HepG2 (cell line): ENCODE measurements around the gene ERVMER34-1. TPM values are rescaled to one million over a fixed set of nuclear protein-coding genes. Genes with fewer than 3 reads are reported as not detected.

Experiments used
- FOSL2 ChIP-seq: sonication (generic); formaldehyde crosslinking; IDR thresholded peaks from 2 replicates; pipeline ENCODE4 v1.4.0; 2020; ENCODE audit warnings: missing genetic modification reagents
- HDAC2 ChIP-seq: sonication (generic); formaldehyde crosslinking; IDR thresholded peaks from 2 replicates; pipeline ENCODE4 v1.4.0; 2020; ENCODE audit warnings: missing genetic modification reagents
- MAF1 ChIP-seq: sonication (generic); formaldehyde crosslinking; IDR thresholded peaks from 2 replicates; pipeline ENCODE4 v1.5.0; 2020; ENCODE audit warnings: missing genetic modification reagents, borderline replicate concordance
- MXD4 ChIP-seq: IDR thresholded peaks from 2 replicates; pipeline ENCODE4 v1.6.1; 2016; ENCODE audit warnings: mild to moderate bottlenecking, missing biosample characterization, missing genetic modification reagents
- RXRA ChIP-seq: sonication (generic); formaldehyde crosslinking; IDR thresholded peaks from 2 replicates; pipeline ENCODE4 v1.5.1; 2020; ENCODE audit warnings: missing genetic modification reagents
- SCMH1 ChIP-seq: sonication (generic); formaldehyde crosslinking; IDR thresholded peaks from 2 replicates; pipeline ENCODE4 v1.9.0; 2021; ENCODE audit warnings: missing genetic modification reagents, mild to moderate bottlenecking, borderline replicate concordance
- SOX13 ChIP-seq, 3 experiments: fragments of 450-650 bp in 1 of 3; sonication (generic) in 1 of 3; formaldehyde crosslinking in 1 of 3; IDR thresholded peaks in 2 of 3; conservative IDR thresholded peaks in 1 of 3; 2 replicates each; pipeline versions ENCODE4 v1.5.0 to v1.6.1; 2016 to 2020; ENCODE audit warnings: antibody characterized with exemption in 1 of 3, mild to moderate bottlenecking in 1 of 3, missing compliant biosample characterization in 1 of 3, missing genetic modification reagents in 1 of 3, moderate library complexity in 1 of 3
- ZBTB14 ChIP-seq: sonication (generic); formaldehyde crosslinking; IDR thresholded peaks from 2 replicates; pipeline ENCODE4 v1.4.0; 2020; ENCODE audit warnings: missing genetic modification reagents
- ZBTB7A ChIP-seq: sonication (generic); formaldehyde crosslinking; IDR thresholded peaks from 2 replicates; pipeline ENCODE4 v1.8.0; 2022; ENCODE audit warnings: mild to moderate bottlenecking, missing genetic modification reagents
- ZKSCAN5 ChIP-seq: sonication (generic); formaldehyde crosslinking; IDR thresholded peaks from 2 replicates; pipeline ENCODE4 v1.5.1; 2020; ENCODE audit warnings: mild to moderate bottlenecking, missing genetic modification reagents
- ZNF616 ChIP-seq: sonication (generic); formaldehyde crosslinking; IDR thresholded peaks from 2 replicates; pipeline ENCODE4 v1.5.0; 2020; ENCODE audit warnings: low read depth, mild to moderate bottlenecking, missing genetic modification reagents
- polyA plus RNA-seq, 8 experiments: library from polyadenylated mRNA; depleted of rRNA in 3 of 8; stranded (reverse) in 7 of 8; unstranded in 1 of 8; fragments of >200 nt; fragmentation: Illumina TruSeq in 4 of 8; extraction: Trizol in 4 of 8; gene quantifications; 2 replicates each; pipeline versions ENCODE4 v1.2.1 to v1.2.3, GENCODE V29; 2011 to 2016; ENCODE audit warnings: low read depth in 4 of 8, missing spikeins in 1 of 8, mixed read lengths in 1 of 8; ENCODE audit not compliant: insufficient read depth in 1 of 8
- total RNA-seq, 5 experiments: library from RNA; depleted of rRNA; stranded (reverse); fragments of >200 nt; fragmentation: Illumina TruSeq; extraction: Trizol; gene quantifications; 2 replicates each; pipeline ENCODE4 v1.2.3, GENCODE V29; 2016; ENCODE audit warnings: low read depth in 1 of 5
- TF ChIP-seq, protein P1 (sequence below): sonication (generic); formaldehyde crosslinking; IDR thresholded peaks from 2 replicates; pipeline ENCODE4 v1.9.0; 2021; ENCODE audit warnings: mild to moderate bottlenecking, missing genetic modification reagents
- TF ChIP-seq, protein P2 (sequence below): sonication (generic); formaldehyde crosslinking; IDR thresholded peaks from 2 replicates; pipeline ENCODE4 v1.4.0; 2020; ENCODE audit warnings: missing genetic modification reagents, borderline replicate concordance
- TF ChIP-seq, protein P3 (sequence below): IDR thresholded peaks from 2 replicates; pipeline ENCODE4 v1.6.1; 2012; ENCODE audit warnings: inconsistent platforms
- TF ChIP-seq, protein P4 (sequence below): sonication (generic); formaldehyde crosslinking; conservative IDR thresholded peaks from 2 replicates; pipeline ENCODE4 v1.4.0; 2020; ENCODE audit warnings: mild to moderate bottlenecking, missing genetic modification reagents, moderate library complexity

The ERVMER34-1 gene
- total and polyA plus RNA-seq, 2 of the 13 experiments (the other 11 are each of a cell fraction or from before 2014, with no cell fraction given) = 0.04 to 0.35 TPM

DNA sequence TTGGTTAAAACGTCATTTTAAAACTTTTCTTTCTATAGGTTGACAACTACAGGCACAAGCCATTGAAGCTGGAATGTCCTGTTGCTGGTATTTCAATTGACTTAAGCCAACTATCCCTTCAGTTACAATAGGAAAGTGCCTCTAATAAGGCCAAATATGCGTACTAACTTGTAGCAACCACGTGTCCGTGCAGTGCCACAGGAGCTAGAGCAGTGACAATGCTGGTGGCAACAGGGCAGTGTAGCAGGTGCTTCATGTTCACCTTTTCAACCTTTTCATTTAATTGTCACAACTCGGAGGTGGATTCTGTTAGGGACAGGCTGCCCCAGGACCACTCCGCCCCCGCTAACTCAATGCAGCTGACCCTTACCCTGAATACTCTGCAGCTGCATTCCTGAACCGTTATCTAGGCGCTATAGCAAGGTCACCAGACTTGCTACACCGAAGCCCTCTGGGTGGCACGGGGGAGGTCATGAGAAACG lies 37.7 kb downstream of the ERVMER34-1 start (continued):
- TF ChIP-seq ZBTB14 = no peak
- no peak for TF ChIP-seq ZKSCAN5 (CRISPR knock-in tag)
- TF ChIP-seq, protein P1, sequence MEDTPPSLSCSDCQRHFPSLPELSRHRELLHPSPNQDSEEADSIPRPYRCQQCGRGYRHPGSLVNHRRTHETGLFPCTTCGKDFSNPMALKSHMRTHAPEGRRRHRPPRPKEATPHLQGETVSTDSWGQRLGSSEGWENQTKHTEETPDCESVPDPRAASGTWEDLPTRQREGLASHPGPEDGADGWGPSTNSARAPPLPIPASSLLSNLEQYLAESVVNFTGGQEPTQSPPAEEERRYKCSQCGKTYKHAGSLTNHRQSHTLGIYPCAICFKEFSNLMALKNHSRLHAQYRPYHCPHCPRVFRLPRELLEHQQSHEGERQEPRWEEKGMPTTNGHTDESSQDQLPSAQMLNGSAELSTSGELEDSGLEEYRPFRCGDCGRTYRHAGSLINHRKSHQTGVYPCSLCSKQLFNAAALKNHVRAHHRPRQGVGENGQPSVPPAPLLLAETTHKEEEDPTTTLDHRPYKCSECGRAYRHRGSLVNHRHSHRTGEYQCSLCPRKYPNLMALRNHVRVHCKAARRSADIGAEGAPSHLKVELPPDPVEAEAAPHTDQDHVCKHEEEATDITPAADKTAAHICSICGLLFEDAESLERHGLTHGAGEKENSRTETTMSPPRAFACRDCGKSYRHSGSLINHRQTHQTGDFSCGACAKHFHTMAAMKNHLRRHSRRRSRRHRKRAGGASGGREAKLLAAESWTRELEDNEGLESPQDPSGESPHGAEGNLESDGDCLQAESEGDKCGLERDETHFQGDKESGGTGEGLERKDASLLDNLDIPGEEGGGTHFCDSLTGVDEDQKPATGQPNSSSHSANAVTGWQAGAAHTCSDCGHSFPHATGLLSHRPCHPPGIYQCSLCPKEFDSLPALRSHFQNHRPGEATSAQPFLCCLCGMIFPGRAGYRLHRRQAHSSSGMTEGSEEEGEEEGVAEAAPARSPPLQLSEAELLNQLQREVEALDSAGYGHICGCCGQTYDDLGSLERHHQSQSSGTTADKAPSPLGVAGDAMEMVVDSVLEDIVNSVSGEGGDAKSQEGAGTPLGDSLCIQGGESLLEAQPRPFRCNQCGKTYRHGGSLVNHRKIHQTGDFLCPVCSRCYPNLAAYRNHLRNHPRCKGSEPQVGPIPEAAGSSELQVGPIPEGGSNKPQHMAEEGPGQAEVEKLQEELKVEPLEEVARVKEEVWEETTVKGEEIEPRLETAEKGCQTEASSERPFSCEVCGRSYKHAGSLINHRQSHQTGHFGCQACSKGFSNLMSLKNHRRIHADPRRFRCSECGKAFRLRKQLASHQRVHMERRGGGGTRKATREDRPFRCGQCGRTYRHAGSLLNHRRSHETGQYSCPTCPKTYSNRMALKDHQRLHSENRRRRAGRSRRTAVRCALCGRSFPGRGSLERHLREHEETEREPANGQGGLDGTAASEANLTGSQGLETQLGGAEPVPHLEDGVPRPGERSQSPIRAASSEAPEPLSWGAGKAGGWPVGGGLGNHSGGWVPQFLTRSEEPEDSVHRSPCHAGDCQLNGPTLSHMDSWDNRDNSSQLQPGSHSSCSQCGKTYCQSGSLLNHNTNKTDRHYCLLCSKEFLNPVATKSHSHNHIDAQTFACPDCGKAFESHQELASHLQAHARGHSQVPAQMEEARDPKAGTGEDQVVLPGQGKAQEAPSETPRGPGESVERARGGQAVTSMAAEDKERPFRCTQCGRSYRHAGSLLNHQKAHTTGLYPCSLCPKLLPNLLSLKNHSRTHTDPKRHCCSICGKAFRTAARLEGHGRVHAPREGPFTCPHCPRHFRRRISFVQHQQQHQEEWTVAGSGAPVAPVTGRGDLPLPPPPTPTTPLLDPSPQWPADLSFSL (CRISPR knock-in tag) = no peak
- TF ChIP-seq HDAC2 (CRISPR knock-in tag) = no peak
- TF ChIP-seq MXD4 (CRISPR knock-in tag) = no peak
- TF ChIP-seq, protein P2, sequence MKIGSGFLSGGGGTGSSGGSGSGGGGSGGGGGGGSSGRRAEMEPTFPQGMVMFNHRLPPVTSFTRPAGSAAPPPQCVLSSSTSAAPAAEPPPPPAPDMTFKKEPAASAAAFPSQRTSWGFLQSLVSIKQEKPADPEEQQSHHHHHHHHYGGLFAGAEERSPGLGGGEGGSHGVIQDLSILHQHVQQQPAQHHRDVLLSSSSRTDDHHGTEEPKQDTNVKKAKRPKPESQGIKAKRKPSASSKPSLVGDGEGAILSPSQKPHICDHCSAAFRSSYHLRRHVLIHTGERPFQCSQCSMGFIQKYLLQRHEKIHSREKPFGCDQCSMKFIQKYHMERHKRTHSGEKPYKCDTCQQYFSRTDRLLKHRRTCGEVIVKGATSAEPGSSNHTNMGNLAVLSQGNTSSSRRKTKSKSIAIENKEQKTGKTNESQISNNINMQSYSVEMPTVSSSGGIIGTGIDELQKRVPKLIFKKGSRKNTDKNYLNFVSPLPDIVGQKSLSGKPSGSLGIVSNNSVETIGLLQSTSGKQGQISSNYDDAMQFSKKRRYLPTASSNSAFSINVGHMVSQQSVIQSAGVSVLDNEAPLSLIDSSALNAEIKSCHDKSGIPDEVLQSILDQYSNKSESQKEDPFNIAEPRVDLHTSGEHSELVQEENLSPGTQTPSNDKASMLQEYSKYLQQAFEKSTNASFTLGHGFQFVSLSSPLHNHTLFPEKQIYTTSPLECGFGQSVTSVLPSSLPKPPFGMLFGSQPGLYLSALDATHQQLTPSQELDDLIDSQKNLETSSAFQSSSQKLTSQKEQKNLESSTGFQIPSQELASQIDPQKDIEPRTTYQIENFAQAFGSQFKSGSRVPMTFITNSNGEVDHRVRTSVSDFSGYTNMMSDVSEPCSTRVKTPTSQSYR (CRISPR knock-in tag) = peak; percentile 15; the same call in 1 of the 2 replicates
- peak; percentile 46; the same call in 1 of the 2 replicates for TF ChIP-seq FOSL2 (CRISPR knock-in tag)
- peak; percentile 65; the same call in 1 of the 2 replicates for TF ChIP-seq RXRA (CRISPR knock-in tag)
- no peak for TF ChIP-seq ZBTB7A (CRISPR knock-in tag)
- peak; percentile 98 for TF ChIP-seq ZNF616 (CRISPR knock-in tag)
- TF ChIP-seq SOX13 (IDR thresholded peaks at IDR 0.05) = no peak
- peak in 1 of 2 experiments; percentile 38; a peak in 1 of 4 replicates for TF ChIP-seq SOX13 (CRISPR knock-in tag; conservative IDR thresholded peaks at IDR 0.05 in 1 of 2, IDR thresholded peaks at IDR 0.05 in 1 of 2)
- TF ChIP-seq SCMH1 (CRISPR knock-in tag) = no peak
- TF ChIP-seq, protein P3, sequence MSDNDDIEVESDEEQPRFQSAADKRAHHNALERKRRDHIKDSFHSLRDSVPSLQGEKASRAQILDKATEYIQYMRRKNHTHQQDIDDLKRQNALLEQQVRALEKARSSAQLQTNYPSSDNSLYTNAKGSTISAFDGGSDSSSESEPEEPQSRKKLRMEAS = peak; percentile 76
- TF ChIP-seq, protein P4, sequence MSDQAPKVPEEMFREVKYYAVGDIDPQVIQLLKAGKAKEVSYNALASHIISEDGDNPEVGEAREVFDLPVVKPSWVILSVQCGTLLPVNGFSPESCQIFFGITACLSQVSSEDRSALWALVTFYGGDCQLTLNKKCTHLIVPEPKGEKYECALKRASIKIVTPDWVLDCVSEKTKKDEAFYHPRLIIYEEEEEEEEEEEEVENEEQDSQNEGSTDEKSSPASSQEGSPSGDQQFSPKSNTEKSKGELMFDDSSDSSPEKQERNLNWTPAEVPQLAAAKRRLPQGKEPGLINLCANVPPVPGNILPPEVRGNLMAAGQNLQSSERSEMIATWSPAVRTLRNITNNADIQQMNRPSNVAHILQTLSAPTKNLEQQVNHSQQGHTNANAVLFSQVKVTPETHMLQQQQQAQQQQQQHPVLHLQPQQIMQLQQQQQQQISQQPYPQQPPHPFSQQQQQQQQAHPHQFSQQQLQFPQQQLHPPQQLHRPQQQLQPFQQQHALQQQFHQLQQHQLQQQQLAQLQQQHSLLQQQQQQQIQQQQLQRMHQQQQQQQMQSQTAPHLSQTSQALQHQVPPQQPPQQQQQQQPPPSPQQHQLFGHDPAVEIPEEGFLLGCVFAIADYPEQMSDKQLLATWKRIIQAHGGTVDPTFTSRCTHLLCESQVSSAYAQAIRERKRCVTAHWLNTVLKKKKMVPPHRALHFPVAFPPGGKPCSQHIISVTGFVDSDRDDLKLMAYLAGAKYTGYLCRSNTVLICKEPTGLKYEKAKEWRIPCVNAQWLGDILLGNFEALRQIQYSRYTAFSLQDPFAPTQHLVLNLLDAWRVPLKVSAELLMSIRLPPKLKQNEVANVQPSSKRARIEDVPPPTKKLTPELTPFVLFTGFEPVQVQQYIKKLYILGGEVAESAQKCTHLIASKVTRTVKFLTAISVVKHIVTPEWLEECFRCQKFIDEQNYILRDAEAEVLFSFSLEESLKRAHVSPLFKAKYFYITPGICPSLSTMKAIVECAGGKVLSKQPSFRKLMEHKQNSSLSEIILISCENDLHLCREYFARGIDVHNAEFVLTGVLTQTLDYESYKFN (CRISPR knock-in tag) = peak; percentile 47
- TF ChIP-seq MAF1 (CRISPR knock-in tag) = no peak
